Measurements from ENCODE around the gene IGF2BP2.
"Not testable (repeated sequence)": the region's sequence is repeated elsewhere in the genome, so short reads cannot be mapped to it uniquely, and the experiment has no call there.

The IGF2BP2 gene

GRCh38 chr3:185831990-185832389 lies 7.1 kb upstream of the IGF2BP2 start:
- no peak for FAIRE-seq

- FAIRE-seq, result no peak
These were observed 6.4 kb upstream of the IGF2BP2 start for GRCh38 chr3:185831195-185831594.

DNA sequence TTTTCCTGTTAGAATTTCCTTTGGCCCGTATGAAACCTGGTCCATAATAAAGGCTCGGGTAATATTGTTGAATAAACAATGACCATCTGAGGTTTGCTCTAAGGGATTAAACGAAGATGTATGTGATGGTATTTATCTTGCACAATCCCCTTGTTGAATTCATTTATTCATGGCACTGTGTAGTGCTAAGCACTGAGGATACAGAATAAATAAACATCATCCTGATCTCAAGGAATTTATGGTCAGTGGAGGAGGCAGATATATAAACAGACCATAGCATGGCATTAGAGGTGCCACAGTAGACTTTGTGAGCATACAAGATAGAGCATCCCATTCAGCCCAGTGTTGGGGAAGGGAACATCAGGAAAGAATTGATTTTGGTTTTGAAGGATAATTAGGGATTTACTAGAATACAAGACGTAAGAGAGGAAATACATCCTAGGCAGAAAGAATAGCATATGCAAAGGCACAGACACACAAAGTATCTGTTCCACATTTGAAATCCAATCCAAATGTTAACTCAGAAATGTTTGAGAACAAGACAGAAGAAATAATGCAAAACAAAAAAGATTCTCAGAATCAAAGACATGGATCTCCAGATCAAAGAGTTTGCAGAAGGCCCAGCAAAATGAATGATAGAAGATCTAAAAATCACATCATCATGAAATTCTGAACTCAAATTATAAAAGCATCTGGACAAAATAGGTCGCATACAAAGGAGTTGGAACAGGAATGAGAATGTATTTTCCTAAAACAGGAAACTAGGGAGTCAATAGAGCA lies 5.4 kb upstream of the IGF2BP2 start:
- no peak for FAIRE-seq

GRCh38 chr3:185828755-185829154 lies 3.9 kb upstream of the IGF2BP2 start:
- FAIRE-seq, result no peak

DNA sequence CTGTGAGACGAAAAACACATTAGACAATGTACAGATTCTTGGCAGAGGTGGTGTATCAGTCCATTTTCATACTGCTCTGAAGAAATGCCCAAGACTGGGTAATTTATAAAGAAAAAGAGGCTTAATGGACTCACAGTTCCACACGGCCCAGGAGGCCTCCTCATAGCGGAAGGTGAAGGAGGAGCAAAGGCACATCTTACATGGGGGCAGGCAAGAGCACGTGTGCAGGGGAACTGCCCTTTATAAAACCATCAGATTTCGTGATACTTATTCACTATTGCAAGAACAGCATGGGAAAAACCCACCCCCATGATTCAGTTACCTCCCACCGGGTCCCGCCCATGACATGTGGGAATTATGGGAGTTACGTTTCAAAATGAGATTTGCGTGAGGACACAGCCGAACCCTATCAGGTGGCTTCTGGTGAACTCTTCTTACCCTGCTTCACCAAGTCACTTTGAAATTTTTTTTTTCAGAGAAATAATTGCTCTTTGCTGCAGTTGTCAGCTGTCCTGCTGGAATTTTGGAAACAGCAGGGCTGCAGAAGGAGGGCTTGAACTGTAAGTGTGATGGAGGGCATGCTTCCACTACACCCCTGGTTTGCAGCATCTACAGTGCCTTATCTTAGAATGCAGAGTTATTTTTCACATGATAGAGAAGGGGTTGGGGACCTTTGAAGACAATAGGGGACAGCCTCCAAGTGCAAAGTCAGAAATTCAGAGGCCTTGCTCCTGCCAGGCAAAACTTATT lies 2.9 kb upstream of the IGF2BP2 start:
- FAIRE-seq, result no peak

DNA sequence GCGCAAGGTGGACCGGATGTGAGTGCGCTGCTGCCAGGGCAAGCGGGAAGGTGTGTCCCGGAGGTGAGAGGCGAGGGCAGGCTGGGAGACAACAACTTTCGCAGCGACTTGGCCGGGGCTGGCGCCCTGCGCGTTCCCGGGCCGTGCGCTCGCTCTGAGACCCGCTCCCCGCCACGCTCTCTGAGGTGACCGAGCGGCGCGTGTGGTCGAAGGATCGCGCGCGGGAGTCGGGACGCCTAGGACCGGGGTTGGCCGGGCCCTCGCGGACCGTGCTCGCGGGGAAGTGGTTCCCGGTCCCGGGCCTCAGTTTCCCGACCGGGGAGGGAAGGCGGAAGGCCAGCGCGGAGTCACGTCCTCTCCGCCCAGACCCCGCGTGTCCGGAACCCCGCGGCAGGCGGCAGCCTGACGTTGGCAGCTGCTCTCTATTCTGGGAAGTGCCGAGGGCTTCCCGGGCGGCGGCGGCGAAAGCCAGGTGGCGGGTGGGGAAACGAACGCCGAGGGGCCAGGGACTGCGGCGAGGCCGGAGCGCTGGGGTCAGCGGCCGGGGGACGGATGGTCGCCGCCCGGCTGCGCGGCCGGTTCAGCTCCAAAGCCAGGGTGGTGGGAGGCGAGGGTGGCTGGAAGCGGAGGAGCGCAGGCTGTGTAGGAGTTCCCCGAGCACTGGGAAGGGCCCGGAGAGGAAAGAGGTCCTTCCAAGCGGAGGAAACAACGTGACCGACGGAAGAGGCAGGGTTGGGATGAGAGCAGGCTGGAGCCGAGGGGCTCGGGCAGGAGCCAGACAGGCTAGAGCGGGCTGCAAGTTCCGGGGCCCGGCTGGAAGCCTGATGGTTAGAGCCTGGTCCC lies 1.0 kb upstream of the IGF2BP2 start:
- no peak for FAIRE-seq

DNA sequence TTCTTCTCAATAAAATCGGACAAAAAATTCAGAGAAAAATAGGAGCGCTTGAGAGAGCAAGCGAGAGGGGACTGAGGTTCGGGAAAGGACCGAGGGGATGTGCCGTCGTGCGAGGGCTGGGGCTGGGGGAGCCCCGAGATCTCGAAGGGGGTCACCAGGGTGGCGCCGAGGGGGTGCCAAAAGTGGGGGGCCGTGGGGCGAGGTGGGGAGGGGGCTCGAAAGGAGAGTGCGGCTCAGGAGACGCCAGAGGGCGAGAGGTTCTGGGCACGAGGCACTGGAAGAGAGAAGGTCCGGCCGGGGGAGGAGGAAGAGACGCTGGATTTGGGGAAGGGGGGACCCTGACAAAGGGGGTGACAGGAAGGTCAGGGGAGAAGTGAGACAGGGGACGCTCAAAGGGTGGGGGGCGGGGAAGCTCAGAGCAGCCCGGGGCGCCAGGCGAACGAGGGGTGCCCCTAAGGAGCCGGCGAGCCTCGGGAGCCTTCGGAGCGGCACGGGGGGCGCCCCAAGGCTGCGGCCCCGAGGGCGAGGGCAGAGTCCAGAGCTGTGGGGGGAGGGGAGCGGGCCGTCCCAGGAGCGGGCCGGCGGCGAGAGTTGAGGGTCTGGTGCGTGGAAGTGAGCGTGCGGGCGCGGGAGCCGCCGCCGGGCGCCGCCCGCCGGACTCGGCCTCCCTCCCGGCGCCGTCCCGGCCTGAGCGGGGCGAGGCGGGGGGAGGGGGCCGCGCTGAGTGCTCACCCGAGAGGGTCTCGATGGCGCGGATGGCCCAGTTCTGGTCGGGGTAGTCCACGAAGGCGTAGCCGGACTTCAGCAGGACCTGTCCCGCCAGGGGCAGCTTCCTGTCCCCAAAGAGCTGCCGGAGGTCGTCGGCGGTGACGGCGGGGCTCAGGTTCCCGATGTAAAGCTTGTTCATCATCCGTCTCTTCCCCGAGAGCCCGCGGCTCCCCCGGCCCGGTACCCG lies 514 bp downstream of the IGF2BP2 start:
- no peak for FAIRE-seq

DNA sequence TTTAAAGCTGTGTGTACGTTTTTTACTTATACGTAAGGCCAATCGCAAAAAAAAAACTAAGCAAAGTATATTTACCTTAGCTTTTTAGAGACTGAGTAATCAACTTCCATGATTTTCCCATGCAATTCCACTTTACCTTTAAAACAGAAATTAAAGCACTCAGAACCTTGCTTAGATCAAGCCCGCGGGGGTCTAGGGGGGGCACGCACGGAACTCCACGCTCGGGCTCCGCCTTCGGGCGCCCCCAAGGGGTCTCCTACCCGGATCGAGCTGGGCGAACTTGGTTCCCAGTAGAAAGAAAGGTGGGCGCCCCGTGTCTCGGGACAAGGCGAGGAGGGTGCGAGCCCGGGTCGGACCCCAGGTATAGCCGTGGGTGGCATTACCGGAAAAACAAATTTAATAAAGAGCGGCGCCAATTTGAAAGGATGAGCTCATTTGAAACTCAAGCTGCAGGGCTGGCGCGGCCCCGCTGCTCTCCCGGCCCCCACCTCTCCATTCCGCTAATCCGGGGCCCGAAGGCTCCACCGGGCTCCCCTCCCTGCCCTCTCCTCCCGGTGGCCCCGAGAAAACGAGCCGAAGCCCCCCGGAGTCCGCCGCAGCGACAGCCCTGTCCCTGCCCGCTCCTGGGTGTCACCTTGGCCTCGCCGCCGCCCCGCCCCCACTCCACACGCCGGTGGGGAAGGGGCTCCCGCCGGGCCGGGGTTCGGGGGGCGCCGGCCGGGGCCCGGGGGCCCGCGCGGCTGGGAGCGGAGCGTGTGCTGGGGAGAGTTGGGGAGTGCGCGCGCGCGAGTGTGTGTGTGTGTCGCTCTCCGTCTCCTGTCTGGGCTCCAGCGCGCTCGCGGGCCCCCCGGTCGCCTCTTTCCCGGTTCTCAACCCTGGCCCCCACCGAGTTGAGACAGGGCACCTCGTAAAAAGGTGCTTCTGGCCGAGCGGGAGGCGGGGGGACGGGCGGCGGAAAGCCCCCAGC lies 1.5 kb downstream of the IGF2BP2 start:
- no peak for FAIRE-seq

DNA sequence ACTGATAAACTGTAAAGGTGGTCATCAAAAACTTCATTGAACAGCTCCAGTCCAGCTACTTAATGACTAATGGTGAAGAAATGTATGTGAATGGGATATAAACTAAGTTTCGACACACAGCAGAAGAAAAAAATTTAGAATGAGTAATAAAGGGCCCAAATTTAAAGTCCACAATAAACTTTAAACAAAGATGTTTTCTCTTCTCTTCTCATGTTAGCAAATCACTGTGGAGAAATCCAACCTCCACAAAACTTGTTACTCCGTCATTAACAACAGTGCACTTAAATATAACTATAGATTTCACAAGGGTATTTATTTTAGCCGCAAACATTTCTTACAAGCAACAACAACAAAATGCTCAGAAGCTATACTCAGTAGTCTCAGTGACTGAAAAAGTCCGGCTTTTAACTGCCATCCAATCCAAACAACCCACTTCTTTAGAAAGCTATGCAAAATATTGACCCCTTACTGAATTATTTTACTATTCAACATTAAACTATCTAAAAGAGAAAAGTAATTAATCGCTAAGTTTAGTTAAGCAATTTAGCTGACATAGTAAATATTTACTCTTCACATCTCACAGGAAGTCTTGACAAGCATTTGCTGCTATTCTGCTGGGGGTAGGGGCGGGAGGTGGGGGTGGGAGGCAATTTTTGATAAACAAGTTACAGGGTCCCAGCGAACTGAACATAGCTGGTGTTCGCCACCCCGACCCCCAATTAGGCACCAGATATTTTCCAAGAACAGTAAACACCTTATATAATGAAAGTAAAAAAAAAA lies 2.4 kb downstream of the IGF2BP2 start:
- FAIRE-seq, result no peak

- no peak for FAIRE-seq
These were observed 3.7 kb downstream of the IGF2BP2 start for GRCh38 chr3:185820973-185821758.

GRCh38 chr3:185818267-185818875 lies 6.5 kb downstream of the IGF2BP2 start:
- no peak for FAIRE-seq

DNA sequence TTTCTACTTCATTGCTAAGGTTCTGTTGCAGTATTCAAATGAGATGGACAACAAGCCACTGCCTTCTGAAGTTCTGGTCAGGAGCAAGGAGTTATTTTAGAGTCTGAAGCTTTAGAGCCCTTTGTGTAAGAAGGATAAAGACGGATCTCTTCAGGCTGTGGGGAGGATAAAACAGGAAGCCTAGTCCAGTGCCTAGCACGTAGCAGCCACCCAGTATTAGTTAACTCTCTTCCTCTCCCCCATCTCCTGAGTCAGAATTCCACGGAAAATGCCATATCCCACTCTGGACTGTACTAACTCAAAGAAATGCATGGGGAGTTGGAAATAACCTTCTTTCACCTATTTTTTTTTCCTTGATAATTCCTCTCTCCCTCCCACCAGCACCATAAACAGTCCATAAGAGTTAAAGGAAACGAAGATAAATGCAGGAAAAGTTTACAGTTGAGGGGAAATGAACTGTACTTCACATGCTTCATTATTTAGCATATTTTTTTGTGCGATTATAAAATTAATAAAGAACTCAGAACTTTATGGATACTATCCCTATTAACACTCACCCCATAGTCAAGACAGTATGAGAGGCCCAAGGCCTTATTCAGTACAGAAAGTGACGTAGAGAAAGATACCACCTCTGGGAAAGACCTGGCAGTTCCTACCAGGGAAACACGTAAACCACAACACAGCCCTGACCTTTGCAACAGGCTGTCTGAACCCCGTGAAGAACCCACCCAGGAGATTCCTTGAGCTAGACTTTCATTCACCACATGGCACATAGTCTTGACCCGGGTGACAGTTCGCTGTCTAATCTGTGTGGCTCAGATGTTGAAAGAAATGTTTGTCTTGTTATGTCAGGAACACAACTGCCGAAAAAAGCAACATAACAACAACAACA lies 9.2 kb downstream of the IGF2BP2 start:
- no peak for FAIRE-seq

- FAIRE-seq, result no peak
These were observed 11.1 kb downstream of the IGF2BP2 start for GRCh38 chr3:185813691-185814215.

DNA sequence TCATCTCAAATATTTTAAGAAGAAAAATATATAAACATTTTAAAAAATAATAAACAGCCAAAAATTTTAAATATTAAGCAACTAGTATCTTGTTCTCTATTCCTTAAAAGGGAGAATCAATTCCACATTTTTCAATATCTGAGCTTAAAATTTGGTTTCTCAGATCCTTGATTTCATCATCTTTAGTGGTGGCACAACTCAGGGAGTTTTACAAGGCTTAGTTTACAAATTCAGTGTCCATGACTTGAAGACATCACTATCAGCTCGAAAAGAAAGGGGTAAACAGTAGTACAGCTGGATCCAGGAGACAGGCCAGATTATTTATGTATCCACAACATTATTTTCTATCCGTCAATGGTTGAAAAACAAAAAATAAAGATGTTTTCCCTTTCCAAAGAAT lies 11.6 kb downstream of the IGF2BP2 start:
- no peak for FAIRE-seq

GRCh38 chr3:185807445-185808068 lies 17.3 kb downstream of the IGF2BP2 start:
- FAIRE-seq, result no peak

DNA sequence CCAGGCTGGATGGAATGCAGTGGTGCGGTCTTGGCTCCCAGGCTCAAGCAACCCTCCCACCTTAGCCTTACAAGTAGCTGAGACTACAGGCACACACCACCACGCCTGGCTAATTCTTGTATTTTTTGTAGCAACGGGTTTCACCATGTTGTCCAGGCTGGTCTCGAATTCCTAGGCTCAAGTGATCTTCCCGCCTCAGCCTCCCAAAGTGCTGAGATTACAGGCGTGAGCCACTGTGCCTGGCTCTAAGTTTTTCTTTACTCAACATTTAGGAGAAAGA lies 26.1 kb downstream of the IGF2BP2 start:
- not testable (repeated sequence) for FAIRE-seq
